Endothelial cell of umbilical vein (primary cell): Measurements from ENCODE around the gene FRMD5. TPM values are rescaled to one million over a fixed set of nuclear protein-coding genes. Genes with fewer than 3 reads are reported as not detected.

Experiments used
- BruUV-seq: library from RNA; stranded (reverse); fragments of 400-500 nt; replicated peaks from 2 replicates; lab custom pipeline; 2021; lab: Mats Ljungman, UMichigan
- CTCF ChIA-PET: fragments of 300-600, 350-600 bp; sonication (Branson Sonifier 250); formaldehyde crosslinking; loops from one replicate; lab custom pipeline; 2021; ENCODE audit warnings: antibody characterized with exemption, inconsistent platforms; lab: Charles Lee
- POLR2A ChIA-PET: fragments of 300-600, 350-600 bp; sonication (Branson Sonifier 250); formaldehyde crosslinking; loops from one replicate; lab custom pipeline; 2021; ENCODE audit warnings: antibody characterized with exemption, inconsistent platforms; lab: Charles Lee
- DNase-seq: peaks from one replicate; pipeline ENCODE4 v3.0.0-alpha.2; 2011; ENCODE audit warnings: low read depth, low spot score
- FAIRE-seq: peaks from 2 replicates; lab custom pipeline; 2011; peaks lifted over from hg19 to GRCh38; lab: Jason Lieb, UNC
- H2AFZ ChIP-seq: 2 replicates; pipeline ENCODE4 v1.6.0; 2012; ENCODE audit warnings: low read depth, low read length, control low read depth, inconsistent platforms
- H3K27ac ChIP-seq: 2 replicates; pipeline ENCODE4 v1.5.1; 2011; ENCODE audit warnings: low read depth, mild to moderate bottlenecking, control low read depth, low read length, moderate library complexity; ENCODE audit not compliant: insufficient read depth
- H3K27me3 ChIP-seq, 2 experiments: 2 replicates each; pipeline versions ENCODE4 v1.6.0 to v1.6.1; 2011; ENCODE audit warnings: low read length in 2 of 2, mixed read lengths in 1 of 2; ENCODE audit not compliant: control insufficient read depth in 2 of 2, insufficient read depth in 2 of 2
- H3K36me3 ChIP-seq, 2 experiments: 2 replicates in 1 of 2; 3 replicates in 1 of 2; pipeline ENCODE4 v1.5.1; 2011; ENCODE audit warnings: low read length in 2 of 2, mild to moderate bottlenecking in 1 of 2, moderate library complexity in 1 of 2; ENCODE audit not compliant: control insufficient read depth in 2 of 2, insufficient read depth in 2 of 2; ENCODE audit errors: extremely low read depth in 1 of 2
- H3K4me1 ChIP-seq: 3 replicates; pipeline ENCODE4 v1.5.1; 2011; ENCODE audit warnings: mild to moderate bottlenecking, low read length; ENCODE audit not compliant: control insufficient read depth, insufficient read depth; ENCODE audit errors: extremely low read depth
- H3K4me2 ChIP-seq: 2 replicates; pipeline ENCODE4 v1.6.1; 2011; ENCODE audit warnings: low read length, control low read depth, mixed read lengths; ENCODE audit not compliant: insufficient read depth
- H3K4me3 ChIP-seq, 3 experiments: fragments of 200-600 bp in 1 of 3; sonication (generic), shearing (Covaris generic) in 1 of 3; replicated peaks in 1 of 3; 2 replicates each; pipeline ENCODE4 v1.5.1; 2011 to 2016; ENCODE audit warnings: control low read depth in 3 of 3, low read length in 3 of 3, mild to moderate bottlenecking in 2 of 3, inconsistent platforms in 1 of 3, low read depth in 1 of 3, moderate library complexity in 1 of 3; ENCODE audit not compliant: insufficient read depth in 1 of 3
- H3K79me2 ChIP-seq: 2 replicates; pipeline ENCODE4 v1.6.0; 2012; ENCODE audit warnings: low read length, inconsistent platforms; ENCODE audit not compliant: control insufficient read depth, insufficient read depth
- H3K9ac ChIP-seq: replicated peaks from 2 replicates; pipeline ENCODE3; 2011; ENCODE audit warnings: low read length, control low read depth; ENCODE audit not compliant: insufficient read depth; ENCODE audit errors: extremely low read depth
- H3K9me1 ChIP-seq: replicated peaks from 3 replicates; pipeline ENCODE4 v1.6.0; 2011; ENCODE audit warnings: mild to moderate bottlenecking, low read length; ENCODE audit not compliant: control insufficient read depth, insufficient read depth; ENCODE audit errors: extremely low read depth
- H3K9me3 ChIP-seq: replicated peaks from 2 replicates; pipeline ENCODE4 v1.5.1; 2012; ENCODE audit warnings: low read length, inconsistent platforms; ENCODE audit not compliant: control insufficient read depth, insufficient read depth
- H4K20me1 ChIP-seq: replicated peaks from 2 replicates; pipeline ENCODE3; 2011; ENCODE audit warnings: mild to moderate bottlenecking, low read length; ENCODE audit not compliant: control insufficient read depth, insufficient read depth; ENCODE audit errors: extremely low read depth
- EZH2 ChIP-seq: IDR thresholded peaks from 2 replicates; pipeline ENCODE4 v1.6.1; 2012; ENCODE audit warnings: borderline replicate concordance, low read depth, mild to moderate bottlenecking, moderate library complexity, low read length, inconsistent platforms; ENCODE audit not compliant: severe bottlenecking
- FOS ChIP-seq: IDR thresholded peaks from 2 replicates; pipeline ENCODE4 v1.6.1; 2011; ENCODE audit warnings: mild to moderate bottlenecking, low read length, moderate library complexity, borderline replicate concordance; ENCODE audit not compliant: insufficient read depth
- GATA2 ChIP-seq: IDR thresholded peaks from 2 replicates; pipeline ENCODE4 v1.7.0; 2011; ENCODE audit warnings: low read depth, mild to moderate bottlenecking, moderate library complexity, mixed read lengths, low read length; ENCODE audit not compliant: insufficient read length, insufficient read depth
- JUN ChIP-seq: IDR thresholded peaks from 2 replicates; pipeline ENCODE4 v1.6.1; 2011; ENCODE audit warnings: borderline replicate concordance, low read depth; ENCODE audit not compliant: insufficient read length, insufficient read depth
- MYC ChIP-seq: IDR thresholded peaks from one replicate; pipeline ENCODE4 v1.6.1; 2011; ENCODE audit warnings: mild to moderate bottlenecking, low read depth, low read length
- POLR2A ChIP-seq: IDR thresholded peaks from 2 replicates; pipeline ENCODE4 v1.6.1; 2012; ENCODE audit warnings: low read depth, mild to moderate bottlenecking, control low read depth, low read length
- POLR2AphosphoS5 ChIP-seq: IDR thresholded peaks from 2 replicates; pipeline ENCODE4 v1.6.1; 2012; ENCODE audit warnings: low read depth, mild to moderate bottlenecking, control low read depth, low read length, moderate library complexity; ENCODE audit not compliant: insufficient read depth
- dilution Hi-C: fragments of 300-500 bp; cut with MboI; formaldehyde crosslinking; loops from one replicate; pipeline ENCODE4 v1.15.0; 2019; ENCODE audit warnings: low sequenced_read_pairs; ENCODE audit not compliant: extremely low pct_ligation_motif_present
- intact Hi-C: fragments of 100-400 bp; cut with micrococcal nuclease; formaldehyde crosslinking; loops from one replicate; pipeline ENCODE4 v1.10.0; 2022
- polyA plus RNA-seq, 4 experiments: library from polyadenylated mRNA; depleted of rRNA in 3 of 4; stranded (reverse) in 3 of 4; unstranded in 1 of 4; fragments of >200 nt; gene quantifications; 2 replicates each; pipeline versions ENCODE4 v1.2.1 to v1.2.3, GENCODE V29; 2011 to 2012; ENCODE audit warnings: missing spikeins in 1 of 4
- total RNA-seq: library from RNA; stranded (reverse); gene quantifications from 2 replicates; pipeline ENCODE4 v1.2.3, GENCODE V29; 2021
- TF ChIP-seq, protein P1 (sequence below): IDR thresholded peaks from 2 replicates; pipeline ENCODE4 v1.6.1; 2011; ENCODE audit not compliant: insufficient read depth, insufficient read length
- TF ChIP-seq, protein P2 (sequence below), 2 donors: IDR thresholded peaks; 1 replicate in 1 of 2; 2 replicates in 1 of 2; pipeline ENCODE4 v1.5.1; 2011; ENCODE audit warnings: low read length in 2 of 2, mild to moderate bottlenecking in 2 of 2, moderate library complexity in 2 of 2, control low read depth in 1 of 2, inconsistent platforms in 1 of 2, low read depth in 1 of 2; ENCODE audit not compliant: insufficient read depth in 1 of 2; ENCODE audit errors: extremely low read depth in 1 of 2

The FRMD5 gene
- total and polyA plus RNA-seq, 2 donors (not counting 3 experiments of a cell fraction or from before 2014, with no cell fraction given) = 16.7 to 20.2 TPM

DNA sequence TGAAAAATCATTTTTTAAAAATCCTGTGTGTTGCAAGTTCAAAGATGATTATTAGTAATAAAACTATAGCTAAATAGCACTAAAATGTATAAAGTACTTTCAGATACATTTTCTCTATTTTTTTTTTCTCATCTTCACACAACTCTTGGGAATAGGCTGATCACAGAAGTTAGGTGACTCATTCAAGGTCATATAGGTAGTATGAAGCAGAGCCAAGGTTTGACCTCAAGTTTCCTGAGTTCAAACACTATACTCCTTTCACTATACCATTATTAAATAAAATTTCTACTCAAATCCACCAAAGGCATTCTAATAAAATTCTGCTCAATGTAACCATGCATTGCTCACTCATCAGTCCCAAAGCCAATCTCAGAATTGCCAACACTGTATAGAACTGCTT lies 21.3 kb downstream of the FRMD5 start:
- H3K9ac ChIP-seq = no peak overlapping the region
- no peak overlapping the region for H2AFZ ChIP-seq
- no peak for DNase-seq
- peaks cover 5% of the 10 kb centered on the region for H3K4me1 ChIP-seq
- peak overlapping the region; percentile 6 for H3K4me2 ChIP-seq
- H3K4me3 ChIP-seq = no peak overlapping the region
- H3K9me1 ChIP-seq = no peaks in the 10 kb centered on the region
- no peaks in the 10 kb centered on the region for H3K9me3 ChIP-seq
- FAIRE-seq = no peak
- H3K36me3 ChIP-seq = no peaks in the 10 kb centered on the region
- no TSS peak for BruUV-seq
- dilution Hi-C loops = no loop called here
- no peaks in the 10 kb centered on the region for H3K27me3 ChIP-seq
- POLR2A ChIA-PET = no interaction called here
- peaks cover 7% of the 10 kb centered on the region for H3K79me2 ChIP-seq
- CTCF ChIA-PET = interaction anchor here (1.4 kb wide), 1 partner anchor 248 kb away, joined by 3 read pairs; no protein-coding TSS in a partner anchor
- TF ChIP-seq JUN = no peak
- TF ChIP-seq, protein P1, sequence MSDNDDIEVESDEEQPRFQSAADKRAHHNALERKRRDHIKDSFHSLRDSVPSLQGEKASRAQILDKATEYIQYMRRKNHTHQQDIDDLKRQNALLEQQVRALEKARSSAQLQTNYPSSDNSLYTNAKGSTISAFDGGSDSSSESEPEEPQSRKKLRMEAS = no peak
- TF ChIP-seq MYC = no peak
- no peak for TF ChIP-seq POLR2A
- no peak for TF ChIP-seq POLR2AphosphoS5
- TF ChIP-seq EZH2 = no peak
- TF ChIP-seq GATA2 = no peak
- TF ChIP-seq FOS = no peak
- TF ChIP-seq, protein P2, sequence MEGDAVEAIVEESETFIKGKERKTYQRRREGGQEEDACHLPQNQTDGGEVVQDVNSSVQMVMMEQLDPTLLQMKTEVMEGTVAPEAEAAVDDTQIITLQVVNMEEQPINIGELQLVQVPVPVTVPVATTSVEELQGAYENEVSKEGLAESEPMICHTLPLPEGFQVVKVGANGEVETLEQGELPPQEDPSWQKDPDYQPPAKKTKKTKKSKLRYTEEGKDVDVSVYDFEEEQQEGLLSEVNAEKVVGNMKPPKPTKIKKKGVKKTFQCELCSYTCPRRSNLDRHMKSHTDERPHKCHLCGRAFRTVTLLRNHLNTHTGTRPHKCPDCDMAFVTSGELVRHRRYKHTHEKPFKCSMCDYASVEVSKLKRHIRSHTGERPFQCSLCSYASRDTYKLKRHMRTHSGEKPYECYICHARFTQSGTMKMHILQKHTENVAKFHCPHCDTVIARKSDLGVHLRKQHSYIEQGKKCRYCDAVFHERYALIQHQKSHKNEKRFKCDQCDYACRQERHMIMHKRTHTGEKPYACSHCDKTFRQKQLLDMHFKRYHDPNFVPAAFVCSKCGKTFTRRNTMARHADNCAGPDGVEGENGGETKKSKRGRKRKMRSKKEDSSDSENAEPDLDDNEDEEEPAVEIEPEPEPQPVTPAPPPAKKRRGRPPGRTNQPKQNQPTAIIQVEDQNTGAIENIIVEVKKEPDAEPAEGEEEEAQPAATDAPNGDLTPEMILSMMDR (IDR thresholded peaks at IDR 0.05; ENCODE audit: extremely low read depth in 1 of 2, insufficient read depth in 1 of 2, low read depth in 1 of 2, low read length in 2 of 2) = no peak
- no peak overlapping the region for H3K27ac ChIP-seq
- intact Hi-C loops = no loop called here
- peaks cover 3% of the 10 kb centered on the region for H4K20me1 ChIP-seq
